ENCODE measurements around the gene ZNRD2. TPM values are rescaled to one million over a fixed set of nuclear protein-coding genes. Genes with fewer than 3 reads are reported as not detected.

ZNRD2 gene
- total and polyA plus RNA-seq, 2 of the 8 experiments (the other 6 are each of a cell fraction or from before 2014, with no cell fraction given), result 53.4 to 125 TPM

DNA sequence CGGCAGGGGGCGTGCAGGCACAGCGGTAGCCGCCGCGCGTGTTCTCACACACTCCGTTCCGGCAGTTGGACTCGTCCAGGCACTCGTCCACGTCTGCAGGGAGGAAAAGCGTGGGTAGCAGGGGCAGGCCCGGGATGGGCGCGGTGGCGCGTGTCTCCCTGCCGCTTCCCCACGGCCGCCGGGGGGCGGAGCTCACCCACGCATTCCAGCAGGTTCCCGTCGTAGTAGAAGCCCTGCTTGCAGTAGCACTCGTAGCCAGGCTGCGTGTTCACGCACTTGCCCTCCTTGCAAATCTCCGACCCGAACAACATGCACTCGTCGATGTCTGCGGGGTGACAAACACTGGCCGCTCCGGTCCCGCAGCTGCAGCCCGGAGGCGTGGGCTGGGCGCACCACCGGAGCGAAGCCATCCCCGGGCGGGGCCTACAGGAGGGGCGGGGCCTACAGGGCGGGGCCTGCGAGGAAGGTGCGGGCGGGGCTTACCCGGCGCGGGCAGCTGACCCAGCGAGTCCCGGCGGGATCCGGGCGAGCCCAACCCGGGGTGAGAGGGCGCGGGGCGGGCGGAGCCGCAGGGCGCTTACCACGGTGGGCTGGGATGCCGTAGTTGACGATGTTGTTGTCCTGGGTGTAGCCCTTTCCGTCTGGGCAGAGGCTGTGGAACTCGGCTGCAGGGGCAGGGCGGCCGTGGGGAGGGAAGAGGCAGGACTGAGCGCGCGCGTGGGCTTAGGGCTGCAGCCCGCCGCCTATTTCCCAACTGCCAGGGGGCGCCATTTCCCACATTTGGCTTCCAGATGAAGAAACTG is 29.8 kb upstream of the ZNRD2 start (continued):
- TF ChIP-seq CBX8 (IDR thresholded peaks at IDR 0.05; ENCODE audit: borderline replicate concordance, low read depth, low read length) (no peak), EGR1 (IDR thresholded peaks at IDR 0.05; ENCODE audit: borderline replicate concordance, low read depth, low read length) (no peak), HDAC2 (IDR thresholded peaks at IDR 0.05; ENCODE audit: borderline replicate concordance in 1 of 2, low read depth in 2 of 2, low read length in 2 of 2) (peak in 1 of 2 experiments; percentile 75; a peak in 1 of 4 replicates), SIN3A (conservative IDR thresholded peaks at IDR 0.05 in 1 of 2, IDR thresholded peaks at IDR 0.05 in 1 of 2; ENCODE audit: low read depth in 1 of 2, low read length in 2 of 2) (0 out of 4 replicates have a peak, but pooled peaks of 1 of the 2 experiments have one; percentile 51), RFX5 (IDR thresholded peaks at IDR 0.05; ENCODE audit: borderline replicate concordance, low read depth, low read length) (no peak), POU5F1 (IDR thresholded peaks at IDR 0.05; ENCODE audit: low read depth, low read length) (no peak), EZH2 (IDR thresholded peaks at IDR 0.05; ENCODE audit: low read depth, low read length, severe bottlenecking) (no peak), PHF8 (conservative IDR thresholded peaks at IDR 0.05; ENCODE audit: low read depth, low read length) (peak; percentile 73), CHD1 (IDR thresholded peaks at IDR 0.05; ENCODE audit: low read depth, low read length) (no peak), SP2 (IDR thresholded peaks at IDR 0.05; ENCODE audit: low read length) (no peak), CHD2 (IDR thresholded peaks at IDR 0.05; ENCODE audit: low read length) (no peak), EP300 (IDR thresholded peaks at IDR 0.05; ENCODE audit: borderline replicate concordance in 1 of 2, low read depth in 2 of 2, low read length in 2 of 2) (no peak), KDM4A (IDR thresholded peaks at IDR 0.05; ENCODE audit: low read depth, low read length, severe bottlenecking) (peak; percentile 77), SP1 (IDR thresholded peaks at IDR 0.05; ENCODE audit: low read depth, low read length) (no peak), FOSL1 (IDR thresholded peaks at IDR 0.05; ENCODE audit: insufficient read depth, low read depth, low read length) (no peak), BCL11A (IDR thresholded peaks at IDR 0.05; ENCODE audit: low read depth in 2 of 2, low read length in 2 of 2) (no peak), POLR2A (IDR thresholded peaks at IDR 0.05; ENCODE audit: control extremely low read depth in 1 of 2, low read depth in 2 of 2, low read length in 2 of 2) (no peak; a peak in 1 of 3 replicates)
- TF ChIP-seq, protein P1, sequence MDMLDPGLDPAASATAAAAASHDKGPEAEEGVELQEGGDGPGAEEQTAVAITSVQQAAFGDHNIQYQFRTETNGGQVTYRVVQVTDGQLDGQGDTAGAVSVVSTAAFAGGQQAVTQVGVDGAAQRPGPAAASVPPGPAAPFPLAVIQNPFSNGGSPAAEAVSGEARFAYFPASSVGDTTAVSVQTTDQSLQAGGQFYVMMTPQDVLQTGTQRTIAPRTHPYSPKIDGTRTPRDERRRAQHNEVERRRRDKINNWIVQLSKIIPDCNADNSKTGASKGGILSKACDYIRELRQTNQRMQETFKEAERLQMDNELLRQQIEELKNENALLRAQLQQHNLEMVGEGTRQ (IDR thresholded peaks at IDR 0.05; ENCODE audit: low read length), result peak; percentile 46; the same call in 1 of the 2 replicates
- TF ChIP-seq, protein P2, sequence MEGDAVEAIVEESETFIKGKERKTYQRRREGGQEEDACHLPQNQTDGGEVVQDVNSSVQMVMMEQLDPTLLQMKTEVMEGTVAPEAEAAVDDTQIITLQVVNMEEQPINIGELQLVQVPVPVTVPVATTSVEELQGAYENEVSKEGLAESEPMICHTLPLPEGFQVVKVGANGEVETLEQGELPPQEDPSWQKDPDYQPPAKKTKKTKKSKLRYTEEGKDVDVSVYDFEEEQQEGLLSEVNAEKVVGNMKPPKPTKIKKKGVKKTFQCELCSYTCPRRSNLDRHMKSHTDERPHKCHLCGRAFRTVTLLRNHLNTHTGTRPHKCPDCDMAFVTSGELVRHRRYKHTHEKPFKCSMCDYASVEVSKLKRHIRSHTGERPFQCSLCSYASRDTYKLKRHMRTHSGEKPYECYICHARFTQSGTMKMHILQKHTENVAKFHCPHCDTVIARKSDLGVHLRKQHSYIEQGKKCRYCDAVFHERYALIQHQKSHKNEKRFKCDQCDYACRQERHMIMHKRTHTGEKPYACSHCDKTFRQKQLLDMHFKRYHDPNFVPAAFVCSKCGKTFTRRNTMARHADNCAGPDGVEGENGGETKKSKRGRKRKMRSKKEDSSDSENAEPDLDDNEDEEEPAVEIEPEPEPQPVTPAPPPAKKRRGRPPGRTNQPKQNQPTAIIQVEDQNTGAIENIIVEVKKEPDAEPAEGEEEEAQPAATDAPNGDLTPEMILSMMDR (IDR thresholded peaks at IDR 0.05; ENCODE audit: control extremely low read depth in 1 of 3, insufficient read depth in 1 of 3, low read depth in 1 of 3, low read length in 3 of 3), result peak in 2 of 3 experiments; percentile 75 to 88; a peak in 3 of 4 replicates
